ENCODE measurements around the gene CSRNP3.

CSRNP3 gene

GRCh38 chr2:165679621-165680020, 210.1 kb downstream of the CSRNP3 start:
- DNase-seq (ENCODE audit: low spot score) = no peak

GRCh38 chr2:165681841-165682240, 212.3 kb downstream of the CSRNP3 start:
- DNase-seq (ENCODE audit: low spot score) = no peak

GRCh38 chr2:165682546-165682945, 213.0 kb downstream of the CSRNP3 start:
- no peak for DNase-seq (ENCODE audit: low spot score)

- no peak for DNase-seq (ENCODE audit: low spot score)
Observed at GRCh38 chr2:165686800-165687199, 217.3 kb downstream of the CSRNP3 start.

GRCh38 chr2:165687426-165688002, 218.0 kb downstream of the CSRNP3 start:
- no peak for DNase-seq (ENCODE audit: low spot score)

- no peak for DNase-seq (ENCODE audit: low spot score)
Observed at GRCh38 chr2:165691615-165692014, 222.1 kb downstream of the CSRNP3 start.

GRCh38 chr2:165692906-165693305, 223.4 kb downstream of the CSRNP3 start:
- no peak for DNase-seq (ENCODE audit: low spot score)

GRCh38 chr2:165693838-165694237, 224.3 kb downstream of the CSRNP3 start:
- no peak for DNase-seq (ENCODE audit: low spot score)

- no peak for DNase-seq (ENCODE audit: low spot score)
Observed at GRCh38 chr2:165697748-165698443, 228.4 kb downstream of the CSRNP3 start.

- peak; percentile 65 for DNase-seq (ENCODE audit: low spot score)
Observed at GRCh38 chr2:165698444-165698884, 229.0 kb downstream of the CSRNP3 start.

- DNase-seq (ENCODE audit: low spot score) = no peak
Observed at GRCh38 chr2:165699946-165700345, 230.4 kb downstream of the CSRNP3 start.

- DNase-seq (ENCODE audit: low spot score) = peak; percentile 39
Observed at GRCh38 chr2:165700531-165700930, 231.0 kb downstream of the CSRNP3 start.

- no peak for DNase-seq (ENCODE audit: low spot score)
Observed at GRCh38 chr2:165701147-165701546, 231.6 kb downstream of the CSRNP3 start.

GRCh38 chr2:165706960-165707487, 237.5 kb downstream of the CSRNP3 start:
- DNase-seq (ENCODE audit: low spot score) = no peak

GRCh38 chr2:165716091-165716490, 246.6 kb downstream of the CSRNP3 start:
- no peak for DNase-seq (ENCODE audit: low spot score)

GRCh38 chr2:165718610-165719210, 249.2 kb downstream of the CSRNP3 start:
- no peak for DNase-seq (ENCODE audit: low spot score)

- DNase-seq (ENCODE audit: low spot score) = no peak
Observed at GRCh38 chr2:165720511-165720910, 251.0 kb downstream of the CSRNP3 start.

GRCh38 chr2:165725421-165725820, 255.9 kb downstream of the CSRNP3 start:
- no peak for DNase-seq (ENCODE audit: low spot score)
